ENCODE results near the gene PPP4R2. TPM values are rescaled to one million over a fixed set of nuclear protein-coding genes. Genes with fewer than 3 reads are reported as not detected.

Gene PPP4R2
- total and polyA plus RNA-seq, 2 of the 4 experiments (the other 2 are of a cell fraction): 13.5 to 31.4 TPM

DNA sequence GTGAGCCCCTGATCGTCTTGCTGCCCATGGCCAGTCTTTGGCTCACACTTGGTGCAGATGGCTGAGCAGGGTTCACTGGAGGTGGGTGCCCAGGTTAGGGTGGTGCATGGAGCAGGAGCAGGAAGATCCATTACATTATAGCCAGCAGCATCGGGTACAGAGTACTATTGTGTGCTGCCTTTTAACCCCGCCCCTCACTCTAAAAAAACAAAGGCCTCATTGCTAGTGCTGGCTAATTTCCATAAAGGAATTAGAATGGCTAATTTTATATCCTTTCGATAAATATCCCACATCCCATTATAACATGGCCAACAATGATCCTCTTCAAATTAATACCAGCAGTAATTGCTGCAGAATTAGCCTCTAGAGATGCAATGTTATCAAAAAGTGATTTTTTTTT, 45.8 kb upstream of the PPP4R2 start:
- H3K9me1 ChIP-seq (ENCODE audit: insufficient read depth, low read length): no peaks in the 10 kb centered on the region
- intact Hi-C loops (cut with micrococcal nuclease): no loop called here
- no peak overlapping the region for H3K14ac ChIP-seq (replicated peaks; ENCODE audit: low read depth, low read length)
- CTCF ChIA-PET: no interaction called here
- no peak for ATAC-seq (ENCODE audit: low read depth)
- no peak overlapping the region for H3K4me2 ChIP-seq (ENCODE audit: low read depth, low read length)
- H2BK5ac ChIP-seq (ENCODE audit: low read depth, low read length, poor library complexity, severe bottlenecking): no peak overlapping the region
- DNase-seq: no peak
- H3K9ac ChIP-seq (ENCODE audit: low read depth, low read length): no peak overlapping the region
- H2AFZ ChIP-seq (replicated peaks; ENCODE audit: low read length, poor library complexity): no peak overlapping the region
- H3K56ac ChIP-seq (ENCODE audit: extremely low read depth, insufficient read depth, low read length): no peak overlapping the region
- no peak overlapping the region for H2BK120ac ChIP-seq (ENCODE audit: low read depth, low read length)
- H4K5ac ChIP-seq (ENCODE audit: low read depth, low read length): no peak overlapping the region
- BruUV-seq (replicated peaks): no TSS peak
- dilution Hi-C loops (cut with HindIII; ENCODE audit: low sequenced_read_pairs, unreplicated experiment): no loop called here
- no peaks in the 10 kb centered on the region for H4K20me1 ChIP-seq (ENCODE audit: insufficient read depth, low read length)
- H3K27ac ChIP-seq (ENCODE audit: insufficient read depth, low read length): no peak overlapping the region
- POLR2A ChIA-PET (ENCODE audit: unreplicated experiment): interaction anchor here (0.6 kb wide), 1 partner anchor 169 kb away, joined by 5 read pairs; no protein-coding TSS in a partner anchor
- in situ Hi-C loops (cut with MboI; ENCODE audit: low sequenced_read_pairs): no loop called here
- peaks cover 0 to 1% of the 10 kb centered on the region in 2 experiments; a peak in 1 of 4 replicates for H3K79me1 ChIP-seq (ENCODE audit: low read depth in 1 of 2, low read length in 2 of 2)
- no peak overlapping the region for H3K23ac ChIP-seq (ENCODE audit: low read depth, low read length)
- H4K8ac ChIP-seq (ENCODE audit: low read depth in 2 of 2, low read length in 2 of 2): no peak overlapping the region
- no peaks in the 10 kb centered on the region for H3K4me1 ChIP-seq (ENCODE audit: control insufficient read depth, insufficient read depth, low read length)
- no peaks in the 10 kb centered on the region for H3K9me3 ChIP-seq (ENCODE audit: control insufficient read depth, insufficient read depth, low read length)
- no peak overlapping the region for H4K91ac ChIP-seq (ENCODE audit: insufficient read depth, low read depth, low read length)
- peaks cover 2% of the 10 kb centered on the region; the same call in 1 of the 2 replicates for H3K36me3 ChIP-seq (ENCODE audit: control insufficient read depth, insufficient read depth, low read length)
- H3K27me3 ChIP-seq (ENCODE audit: control insufficient read depth, insufficient read depth, low read length): no peaks in the 10 kb centered on the region
- no peak overlapping the region for H3K4ac ChIP-seq (ENCODE audit: low read depth, low read length)
- no CpG with 5 or more reads among the region's 4 CpGs for WGBS, 2 experiments (ENCODE audit: extremely low coverage in 2 of 2, insufficient read length in 1 of 2)
- no peak overlapping the region for H2AK5ac ChIP-seq (ENCODE audit: low read depth, low read length)
- no peak overlapping the region for H3K4me3 ChIP-seq (ENCODE audit: insufficient read depth, low read depth, low read length)
- no peak overlapping the region for H2BK15ac ChIP-seq (ENCODE audit: low read depth, low read length)
- TF ChIP-seq CEBPB (IDR thresholded peaks at IDR 0.05; ENCODE audit: low read depth, low read length): no peak
- TF ChIP-seq RCOR1 (IDR thresholded peaks at IDR 0.05; ENCODE audit: insufficient replicate concordance, low read length): no peak
- TF ChIP-seq CTCF (conservative IDR thresholded peaks at IDR 0.05; ENCODE audit: low read depth, low read length): no peak
- H2AK9ac ChIP-seq (replicated peaks; ENCODE audit: low read depth, low read length, poor library complexity): no peak overlapping the region
- no peak overlapping the region for H3K18ac ChIP-seq (ENCODE audit: low read depth, low read length)
- H2BK20ac ChIP-seq (ENCODE audit: low read depth, low read length): no peak overlapping the region
